GM18505 (cell line): ENCODE data around the gene VSTM2A.
A peak's percentile ranks its signal among the peaks of the same experiment; 100 is the strongest.

ENCODE experiments used
- ATAC-seq: cut with Tn5 transposase; IDR thresholded peaks from one replicate; pipeline ENCODE4 v1.9.1; 2021; ENCODE audit not compliant: unreplicated experiment
- POLR2A ChIP-seq: IDR thresholded peaks from 4 replicates; pipeline ENCODE4 v1.6.1; 2011; ENCODE audit warnings: borderline replicate concordance; ENCODE audit not compliant: insufficient read depth, insufficient read length; ENCODE audit errors: extremely low read depth

VSTM2A gene

DNA sequence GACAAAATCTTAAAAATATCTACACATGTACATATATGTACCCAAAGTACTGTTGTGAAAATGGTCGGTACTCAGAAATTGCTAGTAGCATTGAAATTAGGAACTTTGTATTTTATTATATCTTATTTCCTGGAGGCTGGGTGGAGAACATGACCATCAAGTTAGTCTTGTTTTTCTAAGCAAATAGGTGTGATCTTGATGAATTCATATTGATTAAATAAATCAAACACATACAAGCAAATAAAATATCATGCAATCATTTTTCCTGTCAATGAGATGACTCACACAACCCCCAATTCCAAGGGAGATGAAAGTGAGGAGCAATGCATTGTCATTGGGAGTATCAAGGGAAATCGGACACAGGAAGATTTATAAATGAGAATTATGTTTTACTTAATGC is 18.0 kb downstream of the VSTM2A start:
- ATAC-seq, result no peak
- TF ChIP-seq POLR2A, result no peak

DNA sequence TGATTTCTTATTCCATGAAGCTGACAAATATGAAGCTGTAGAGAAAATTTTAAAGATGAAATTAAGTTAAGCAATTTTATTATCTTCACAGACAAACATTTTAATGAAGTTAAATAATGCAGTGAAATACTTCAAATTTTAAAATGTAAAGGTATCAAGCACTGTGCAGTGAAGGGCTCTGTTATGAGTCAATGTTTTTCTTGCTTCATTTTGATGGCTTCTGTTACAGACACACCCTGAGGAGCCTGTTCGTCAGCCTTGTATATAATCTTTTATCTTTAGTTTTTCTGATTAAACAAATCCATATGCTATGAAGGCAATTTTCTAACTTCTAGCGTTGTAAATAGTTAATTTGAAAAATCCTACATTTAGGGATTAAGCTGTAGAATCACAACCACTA is 18.5 kb downstream of the VSTM2A start:
- no peak for TF ChIP-seq POLR2A
- no peak for ATAC-seq

DNA sequence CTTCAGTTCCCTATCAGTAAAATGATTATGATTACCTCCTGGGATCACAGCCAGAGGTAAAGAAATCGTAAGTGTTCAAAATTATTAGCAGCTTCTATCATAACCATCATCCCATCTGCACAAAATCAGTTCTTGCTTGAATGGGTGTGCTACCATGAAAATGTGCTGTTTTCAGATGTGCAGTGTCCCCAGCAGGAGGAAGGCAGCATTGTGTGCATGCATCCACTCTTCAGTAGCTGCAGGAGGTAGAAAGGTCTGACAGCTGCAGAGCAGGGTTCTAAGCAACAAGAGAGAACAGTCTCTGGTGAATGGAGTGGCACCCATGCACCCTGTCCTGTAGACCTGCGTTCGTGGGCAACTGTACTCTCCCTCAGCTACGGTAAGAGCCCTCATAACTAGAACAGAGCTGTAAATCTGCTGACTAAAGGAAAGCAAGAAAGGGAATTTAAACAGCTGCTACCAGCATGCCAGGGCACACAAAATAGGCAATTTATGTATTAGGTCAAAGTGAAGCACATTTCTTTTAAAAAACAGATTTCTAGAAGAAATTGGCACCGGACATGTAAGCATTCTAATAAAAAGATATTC is 21.2 kb downstream of the VSTM2A start:
- ATAC-seq, result no peak
- TF ChIP-seq POLR2A, result no peak

DNA sequence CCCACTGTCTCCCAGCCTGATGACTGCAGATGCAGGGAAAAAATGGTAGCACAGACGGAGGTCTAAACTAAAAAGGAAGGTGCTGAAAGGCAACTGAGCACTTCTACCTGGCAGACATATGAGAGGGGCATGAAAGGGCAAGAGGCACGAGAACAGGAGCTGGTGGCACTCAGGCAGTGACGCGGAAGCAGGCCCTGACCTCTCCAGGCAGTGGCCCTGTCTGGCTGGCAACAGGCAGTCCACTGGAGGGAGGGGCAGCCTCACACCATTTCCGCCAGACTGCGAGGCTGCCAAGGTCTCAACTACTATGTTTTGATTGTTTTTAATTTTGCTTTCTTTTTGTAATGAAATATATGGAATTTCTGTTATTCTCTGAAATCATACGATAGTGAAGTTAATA is 23.3 kb downstream of the VSTM2A start:
- no peak for TF ChIP-seq POLR2A
- ATAC-seq, result no peak

DNA sequence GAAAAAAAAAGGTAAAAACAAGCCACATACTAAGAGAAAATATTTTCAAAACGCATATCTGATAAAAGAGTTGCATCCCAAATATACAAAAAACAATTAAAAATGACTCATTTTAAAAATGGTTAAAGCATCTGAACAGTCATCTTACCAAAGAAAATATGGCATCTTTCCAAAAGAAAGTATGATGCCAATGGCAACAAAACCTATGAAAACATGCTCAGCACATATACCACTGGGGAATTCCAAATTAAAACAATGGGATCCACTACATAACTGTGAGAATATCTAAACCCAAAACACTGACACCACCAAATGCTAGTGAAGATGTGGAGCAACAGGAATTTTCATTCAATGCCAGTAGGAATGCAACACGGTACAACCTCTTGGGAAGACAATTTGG is 39.3 kb downstream of the VSTM2A start:
- no peak for ATAC-seq
- TF ChIP-seq POLR2A, result no peak

DNA sequence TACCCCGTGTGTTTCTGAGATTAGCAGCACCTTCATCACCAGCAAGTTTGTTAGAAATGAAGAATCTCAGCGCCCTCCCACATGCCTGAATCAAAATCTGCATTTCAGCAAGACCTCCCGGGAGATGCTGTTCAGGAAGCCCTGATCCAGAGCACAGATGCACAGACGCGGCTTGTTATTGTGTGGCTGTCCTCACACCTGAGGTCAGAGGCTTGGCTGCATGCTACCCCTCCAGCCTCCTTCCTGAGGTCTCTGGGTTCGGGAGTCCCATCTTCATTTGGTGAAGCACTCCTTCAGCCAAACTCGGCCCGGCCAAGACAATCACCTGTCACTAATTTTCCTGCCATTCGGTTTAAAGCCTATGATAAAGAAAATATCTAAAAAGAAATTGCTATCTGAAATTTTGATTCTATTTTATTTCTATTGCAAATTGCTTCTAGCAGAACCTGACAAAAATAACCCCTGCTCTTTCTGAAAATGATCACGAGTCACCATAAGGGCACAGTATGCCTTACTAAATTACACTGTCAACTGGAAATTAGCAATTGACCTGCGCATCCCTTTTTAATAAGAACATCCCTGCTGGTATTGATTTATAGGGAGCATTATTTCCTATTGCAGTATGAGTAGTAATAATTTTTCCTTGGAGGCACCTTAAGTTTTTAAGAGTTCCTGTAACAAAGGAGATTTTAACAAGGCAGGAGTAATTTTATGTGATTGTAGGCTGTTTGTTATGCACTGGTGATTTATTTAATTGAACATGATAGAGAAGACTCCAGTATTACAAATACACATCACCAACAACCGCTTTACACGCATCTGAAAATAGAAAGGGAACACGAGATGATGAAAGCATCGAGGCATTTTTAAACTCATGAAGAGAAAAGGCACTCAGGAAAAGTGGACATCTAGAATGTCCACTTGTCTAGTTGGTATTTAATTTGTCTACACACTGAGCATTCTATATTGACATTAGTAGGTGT is 49.5 kb downstream of the VSTM2A start:
- no peak for TF ChIP-seq POLR2A
- no peak for ATAC-seq

DNA sequence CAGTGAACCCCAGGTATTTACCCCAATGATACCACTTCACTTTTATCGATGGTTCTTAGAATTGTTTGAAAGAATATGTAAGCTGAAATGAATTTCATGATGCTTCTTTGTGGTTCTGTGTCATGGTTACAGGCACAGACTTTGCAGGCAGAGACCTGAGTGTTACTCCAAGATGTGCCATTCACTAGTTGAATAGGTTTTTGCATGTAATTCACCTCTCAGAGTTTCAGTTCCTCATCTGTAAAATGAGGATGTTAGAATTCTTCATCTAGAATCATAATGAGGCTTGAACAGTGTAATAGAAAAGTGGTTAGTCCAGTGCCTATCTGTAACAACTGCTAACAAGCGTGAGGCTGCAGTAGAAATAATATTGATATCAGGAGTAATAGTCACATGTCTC is 54.6 kb downstream of the VSTM2A start:
- ATAC-seq, result peak; percentile 99
- no peak for TF ChIP-seq POLR2A

DNA sequence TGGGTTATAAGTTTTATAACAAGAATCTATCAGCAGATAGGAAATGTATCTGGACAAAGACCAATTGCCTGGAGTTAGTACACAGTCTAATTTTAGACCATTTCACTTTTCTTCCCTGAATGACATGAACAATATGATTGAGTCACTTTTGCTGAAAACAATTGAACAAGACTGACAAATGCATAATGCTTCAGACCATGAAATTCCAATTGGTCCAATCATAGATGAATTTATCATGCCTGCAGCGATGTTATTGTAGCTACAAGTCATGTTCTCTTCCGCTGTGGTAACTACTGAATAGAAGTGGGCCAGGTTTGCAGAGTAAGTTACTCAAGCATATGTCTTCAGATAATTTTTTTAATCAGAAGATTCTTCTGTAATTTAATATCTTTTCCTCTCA is 73.4 kb downstream of the VSTM2A start:
- no peak for TF ChIP-seq POLR2A
- ATAC-seq, result no peak
